HG02571 (cell line): Measurements from ENCODE around the gene PHAF1.

Source experiments
- ATAC-seq: cut with Tn5 transposase; IDR thresholded peaks from one replicate; pipeline ENCODE4 v1.9.1; 2021; ENCODE audit warnings: mild to moderate bottlenecking, moderate library complexity; ENCODE audit not compliant: unreplicated experiment

Gene PHAF1

DNA sequence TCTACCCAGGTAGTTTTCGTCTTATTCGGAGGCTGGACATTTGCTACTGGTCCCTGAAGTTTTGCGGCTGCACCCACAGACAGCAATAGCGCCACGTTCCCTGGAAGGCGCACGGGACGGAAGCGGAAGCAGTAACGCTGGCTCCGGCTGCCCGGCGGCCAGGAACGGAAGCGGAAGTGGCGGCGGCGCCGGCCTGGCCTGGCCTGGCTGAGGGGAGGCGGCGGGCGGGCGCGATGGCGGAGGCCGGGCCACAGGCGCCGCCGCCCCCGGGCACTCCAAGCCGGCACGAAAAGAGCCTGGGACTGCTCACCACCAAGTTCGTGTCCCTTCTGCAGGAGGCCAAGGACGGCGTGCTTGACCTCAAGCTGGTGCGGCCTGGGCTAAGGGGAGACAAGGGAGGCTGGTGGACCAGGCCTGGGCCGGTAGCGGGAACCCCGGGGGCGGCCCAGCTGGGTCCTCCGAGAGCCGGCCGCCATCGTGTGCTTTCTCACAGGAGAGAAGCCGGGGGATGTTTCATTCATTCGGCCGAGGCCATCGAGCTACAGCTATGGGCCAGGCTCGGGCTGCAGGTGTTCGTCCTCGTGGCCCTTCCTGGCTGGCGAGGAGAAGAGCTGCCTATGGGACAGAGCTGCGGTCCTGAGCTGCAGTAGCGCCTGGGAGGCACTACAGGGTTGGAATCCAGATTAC, 82.4 kb downstream of the PHAF1 start, which contains the start of gene E2F4:
TSS of gene E2F4 (plus strand) at position 161 of the 687 bp plus-strand sequence. CDS start at position 234, 73 bp downstream.
- ATAC-seq, result peak; percentile 81

DNA sequence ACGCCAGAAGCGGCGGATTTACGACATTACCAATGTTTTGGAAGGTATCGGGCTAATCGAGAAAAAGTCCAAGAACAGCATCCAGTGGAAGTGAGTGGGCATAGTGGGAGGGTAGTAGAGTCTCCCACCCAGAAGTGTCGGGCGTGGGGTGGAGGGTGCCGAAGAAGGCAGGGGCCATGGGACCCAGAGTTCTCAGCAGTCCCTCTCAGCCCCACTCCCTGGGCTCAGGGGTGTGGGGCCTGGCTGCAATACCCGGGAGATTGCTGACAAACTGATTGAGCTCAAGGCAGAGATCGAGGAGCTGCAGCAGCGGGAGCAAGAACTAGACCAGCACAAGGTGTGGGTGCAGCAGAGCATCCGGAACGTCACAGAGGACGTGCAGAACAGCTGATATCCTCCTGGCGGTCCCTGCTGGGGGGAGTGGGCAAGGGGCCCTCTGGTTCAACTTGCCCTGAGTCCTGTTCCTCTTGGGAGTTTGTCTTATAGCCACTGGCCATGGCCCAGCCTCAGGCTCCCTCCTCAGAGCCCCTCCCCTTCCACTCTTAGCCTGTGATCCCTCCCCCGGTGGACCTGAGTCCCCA, 83.1 kb downstream of the PHAF1 start:
- ATAC-seq, result no peak

DNA sequence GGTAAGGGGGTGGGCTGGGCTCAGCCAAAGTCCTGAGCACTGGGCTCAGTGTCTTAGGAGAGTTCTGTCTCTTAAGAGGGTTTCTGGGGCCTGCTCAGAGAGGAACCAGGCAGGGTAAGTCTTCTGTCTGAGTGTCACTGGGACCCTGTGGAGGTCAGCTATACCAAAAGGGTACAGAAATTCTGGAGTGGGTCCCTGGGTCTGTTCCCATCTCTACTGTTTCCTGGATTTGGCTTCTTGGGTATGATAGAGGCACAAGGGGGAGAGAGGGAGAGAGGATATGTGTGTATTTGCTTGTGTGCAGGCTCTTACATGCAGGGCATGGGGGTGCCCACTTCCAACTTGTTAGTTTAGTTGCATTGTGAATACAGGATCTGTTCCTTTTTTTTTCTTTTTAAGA, 83.8 kb downstream of the PHAF1 start:
- ATAC-seq, result no peak

DNA sequence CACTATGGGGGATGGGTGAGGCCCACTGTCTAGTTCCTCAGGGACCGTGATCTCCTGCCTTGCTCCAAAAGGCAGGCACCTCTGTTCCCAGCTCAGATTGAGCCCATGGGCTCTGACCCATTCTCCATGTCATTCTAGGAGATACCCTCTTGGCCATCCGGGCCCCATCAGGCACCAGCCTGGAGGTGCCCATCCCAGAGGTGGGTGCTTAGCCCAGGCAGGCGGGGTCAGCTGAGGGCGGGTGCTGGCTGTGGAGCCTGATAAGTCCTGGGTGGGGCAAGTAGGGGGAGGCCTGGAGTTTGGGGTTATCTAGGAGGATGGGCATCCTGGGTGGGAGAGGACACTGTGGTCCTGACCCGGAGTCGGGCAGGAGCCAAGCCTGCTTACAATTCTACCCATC, 84.5 kb downstream of the PHAF1 start:
- ATAC-seq, result no peak

DNA sequence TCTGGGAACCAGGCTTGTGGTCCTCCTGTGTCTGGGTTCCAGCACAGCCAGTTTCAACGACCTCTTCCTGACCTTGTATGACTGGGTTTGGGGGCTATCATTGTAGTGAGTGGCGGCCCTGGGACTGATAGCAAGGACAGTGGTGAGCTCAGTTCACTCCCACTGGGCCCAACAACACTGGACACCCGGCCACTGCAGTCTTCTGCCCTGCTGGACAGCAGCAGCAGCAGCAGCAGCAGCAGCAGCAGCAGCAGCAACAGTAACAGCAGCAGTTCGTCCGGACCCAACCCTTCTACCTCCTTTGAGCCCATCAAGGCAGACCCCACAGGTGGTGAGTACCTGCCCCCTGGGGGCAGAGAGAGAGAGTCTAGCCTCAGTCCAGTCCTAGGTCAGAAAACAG, 85.9 kb downstream of the PHAF1 start:
- ATAC-seq, result no peak

DNA sequence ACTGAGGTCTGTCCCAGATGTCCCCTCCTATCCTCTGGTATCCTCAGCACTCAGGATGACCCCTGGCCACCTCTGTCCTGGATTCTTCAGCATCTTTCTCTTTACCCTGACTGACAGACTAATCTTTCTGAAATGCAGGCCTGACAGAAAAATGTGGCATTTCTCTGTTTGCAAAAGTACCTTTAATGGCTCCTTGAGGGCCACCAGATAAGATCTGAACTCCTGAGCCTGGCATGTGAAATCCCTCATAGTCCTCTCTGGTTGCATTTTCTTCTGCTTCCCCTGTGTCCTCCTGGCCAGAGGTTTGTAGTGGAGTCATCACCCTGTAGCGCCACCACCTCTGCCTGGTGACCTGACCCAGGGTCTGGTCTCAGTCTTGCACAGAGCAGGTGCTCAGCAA, 87.1 kb downstream of the PHAF1 start:
- ATAC-seq, result no peak

DNA sequence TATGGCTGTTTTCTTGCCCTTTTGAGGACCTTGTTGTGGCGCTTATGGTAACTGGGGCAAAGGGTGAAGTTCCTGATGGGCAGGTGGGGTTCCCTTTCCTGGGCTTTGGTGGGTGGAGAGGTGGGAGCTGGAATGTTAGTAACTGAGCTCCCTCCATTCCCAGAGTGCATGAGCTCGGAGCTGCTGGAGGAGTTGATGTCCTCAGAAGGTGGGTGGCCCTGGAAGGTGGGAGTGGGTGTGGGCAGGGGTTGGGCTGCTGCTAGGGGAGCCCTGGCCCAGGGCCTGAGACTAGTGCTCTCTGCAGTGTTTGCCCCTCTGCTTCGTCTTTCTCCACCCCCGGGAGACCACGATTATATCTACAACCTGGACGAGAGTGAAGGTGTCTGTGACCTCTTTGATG, 88.0 kb downstream of the PHAF1 start:
- no peak for ATAC-seq
